Adrenal gland (tissue), 5 donors: ENCODE measurements around the gene RAB11B.
"Not testable (repeated sequence)": the region's sequence is repeated elsewhere in the genome, so short reads cannot be mapped to it uniquely, and the experiment has no call there.

ENCODE experiments used
- POLR2A ChIP-seq, 2 donors: fragments of 450-650 bp; IDR thresholded peaks; one replicate each; pipeline ENCODE4 v1.6.1; 2017; ENCODE audit warnings: antibody characterized with exemption in 2 of 2, mild to moderate bottlenecking in 2 of 2, moderate library complexity in 1 of 2
- TF ChIP-seq, protein P1 (sequence below), 6 experiments: fragments of 450-650 bp in 4 of 6; fragments of 200-600 bp in 2 of 6; sonication (generic) in 1 of 6; IDR thresholded peaks; 1 replicate in 5 of 6; 2 replicates in 1 of 6; pipeline versions ENCODE4 v1.5.1 to v1.8.0; 2016 to 2021; ENCODE audit warnings: antibody characterized with exemption in 6 of 6, mild to moderate bottlenecking in 2 of 6, moderate library complexity in 1 of 6
- donor health status: DM: no; HTN: no; CAD: no.

- TF ChIP-seq, protein P1, sequence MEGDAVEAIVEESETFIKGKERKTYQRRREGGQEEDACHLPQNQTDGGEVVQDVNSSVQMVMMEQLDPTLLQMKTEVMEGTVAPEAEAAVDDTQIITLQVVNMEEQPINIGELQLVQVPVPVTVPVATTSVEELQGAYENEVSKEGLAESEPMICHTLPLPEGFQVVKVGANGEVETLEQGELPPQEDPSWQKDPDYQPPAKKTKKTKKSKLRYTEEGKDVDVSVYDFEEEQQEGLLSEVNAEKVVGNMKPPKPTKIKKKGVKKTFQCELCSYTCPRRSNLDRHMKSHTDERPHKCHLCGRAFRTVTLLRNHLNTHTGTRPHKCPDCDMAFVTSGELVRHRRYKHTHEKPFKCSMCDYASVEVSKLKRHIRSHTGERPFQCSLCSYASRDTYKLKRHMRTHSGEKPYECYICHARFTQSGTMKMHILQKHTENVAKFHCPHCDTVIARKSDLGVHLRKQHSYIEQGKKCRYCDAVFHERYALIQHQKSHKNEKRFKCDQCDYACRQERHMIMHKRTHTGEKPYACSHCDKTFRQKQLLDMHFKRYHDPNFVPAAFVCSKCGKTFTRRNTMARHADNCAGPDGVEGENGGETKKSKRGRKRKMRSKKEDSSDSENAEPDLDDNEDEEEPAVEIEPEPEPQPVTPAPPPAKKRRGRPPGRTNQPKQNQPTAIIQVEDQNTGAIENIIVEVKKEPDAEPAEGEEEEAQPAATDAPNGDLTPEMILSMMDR (IDR thresholded peaks at IDR 0.05): not testable (repeated sequence)
- TF ChIP-seq POLR2A (IDR thresholded peaks at IDR 0.05): not testable (repeated sequence)
These were observed 10.8 kb upstream of the RAB11B start for GRCh38 chr19:8379156-8379891.
